Heart right ventricle (tissue), 16 donors: ENCODE data around the gene DLL4. TPM values are rescaled to one million over a fixed set of nuclear protein-coding genes. Genes with fewer than 3 reads are reported as not detected.

Source experiments
- ATAC-seq, 8 donors: fragments of 200-7000 bp; cut with Tn5 transposase; one replicate each; pipeline ENCODE4 v1.9.1; 2020; ENCODE audit warnings: mild to moderate bottlenecking in 8 of 8, moderate library complexity in 8 of 8, moderate number of reproducible peaks in 1 of 8
- DNase-seq, 2 donors: peaks; one replicate each; pipeline ENCODE4 v3.0.0-alpha.2; 2020
- H3K27ac ChIP-seq, 10 donors: fragments of 200-600 bp; sonication (generic) in 2 of 10; one replicate each; pipeline versions ENCODE4 v1.5.0 to v1.8.0; 2020 to 2022; ENCODE audit warnings: mild to moderate bottlenecking in 3 of 10
- H3K27me3 ChIP-seq, 7 donors: fragments of 200-600 bp; one replicate each; pipeline ENCODE4 v1.8.0; 2021 to 2022; ENCODE audit warnings: mild to moderate bottlenecking in 2 of 7
- H3K36me3 ChIP-seq, 9 donors: fragments of 200-600 bp; sonication (generic) in 1 of 9; one replicate each; pipeline versions ENCODE4 v1.5.0 to v1.8.0; 2020 to 2022; ENCODE audit warnings: mild to moderate bottlenecking in 2 of 9
- H3K4me1 ChIP-seq, 9 donors: fragments of 200-600 bp; sonication (generic) in 1 of 9; one replicate each; pipeline versions ENCODE4 v1.5.0 to v1.8.0; 2020 to 2022; ENCODE audit warnings: mild to moderate bottlenecking in 4 of 9
- H3K4me3 ChIP-seq, 10 donors: fragments of 200-600 bp; sonication (generic) in 2 of 10; one replicate each; pipeline versions ENCODE4 v1.5.0 to v1.8.0; 2020 to 2022; ENCODE audit warnings: mild to moderate bottlenecking in 7 of 10, moderate library complexity in 2 of 10
- H3K9me3 ChIP-seq, 11 donors: fragments of 200-600 bp in 10 of 11; sonication (generic) in 2 of 11; one replicate each; pipeline versions ENCODE4 v1.5.0 to v1.8.0; 2013 to 2022; ENCODE audit warnings: mild to moderate bottlenecking in 2 of 11, control low read depth in 1 of 11, moderate library complexity in 1 of 11
- CTCF ChIP-seq, 9 donors: fragments of 200-600 bp; sonication (generic) in 2 of 9; IDR thresholded peaks; one replicate each; pipeline versions ENCODE4 v1.5.0 to v1.8.0; 2021 to 2022; ENCODE audit warnings: antibody characterized with exemption in 9 of 9, mild to moderate bottlenecking in 5 of 9, moderate library complexity in 1 of 9
- WGBS, 2 donors: extraction: QIAGEN DNeasy Blood & Tissue Kit; methylation state at CpG; one replicate each; pipeline ENCODE4 v1.1.7; 2013; ENCODE audit warnings: inconsistent platforms in 1 of 2; 5-methylcytosine and 5-hydroxymethylcytosine counted together
- intact Hi-C, 10 donors: fragments of 100-400 bp; cut with DNase I; formaldehyde crosslinking; loops; one replicate each; pipeline versions ENCODE4 v1.11.1 to v1.14.2; 2022
- polyA plus RNA-seq, 2 donors: library from polyadenylated mRNA; stranded (reverse); fragments of 200-250 nt; gene quantifications; one replicate each; pipeline ENCODE4 v1.2.3, GENCODE V29; 2013
- total RNA-seq, 10 donors: library from RNA; stranded (reverse); fragmentation: NEBNext Ultra II Directional in 3 of 10; extraction: Animal tissue kit (Norgen Biotek cat#: 25700) in 3 of 10; gene quantifications; one replicate each; pipeline versions ENCODE4 v1.2.1 to v1.2.4, GENCODE V29; 2021 to 2023
- donor health status: Arrhythmogenic right ventricular cardiomyopathy.
- donor health status: ischemic (EF 13 %, LVEDD 7.1; RV severe dilation, severe dysfunction).
- donor health status: healthy with polysubstance abuse.
- donor health status: DM: no; HTN: yes; CAD: no.
- donor health status: DM: no; HTN: no; CAD: no.
- donor health status: ischemic (EF 25% LVEDD 6.9; RV normal size, moderate dysfunction).
- donor health status: ischemic (EF 25% LVEDD 5.7; RV mildly dilated, moderate dysfunction).
- donor health status: healthy.
- donor health status: DM: yes; HTN: yes; CAD: no.
- donor health status: Ischemic cardiomyopathy.
- donor health status: ischemic (EF 35%, LVEDD 5.7; RV mildly dilated, moderate dysfunction).
- donor health status: nonischemic (EF 11% LVEDD 7.7; RV severe dilation, severe dysfunction).
- donor health status: DM: yes; HTN: yes; CAD: no.
- donor health status: PGD.
- donor health status: ischemic (EF 29% LVEDD 5.4; RV normal size, mild dysfunction).
- donor health status: nonischemic (EF 23%, LVEDD 6.1; RV moderate dilation, normal function).

Gene DLL4
- total and polyA plus RNA-seq, 12 donors, result 6.5 to 24.8 (median 14.0) TPM

GRCh38 chr15:40957581-40958051 lies 28.5 kb downstream of the DLL4 start:
- H3K4me3 ChIP-seq, result no peak overlapping the region
- H3K4me1 ChIP-seq, result peaks cover 4 to 57% (median 22%) of the 10 kb centered on the region in 9 donors
- DNase-seq (peak; percentile 69 to 73), ATAC-seq (peak; percentile 20 to 74 (median 55))
- intact Hi-C loops, result no loop called here
- 65 to 68% methylated on average over 9 of the region's 9 CpGs for WGBS, 2 donors
- no peaks in the 10 kb centered on the region for H3K27me3 ChIP-seq
- H3K27ac ChIP-seq, result peak overlapping the region in 6 of 10 donors; percentile 51 to 86 (median 79)
- TF ChIP-seq CTCF (IDR thresholded peaks at IDR 0.05), result no peak
- no peaks in the 10 kb centered on the region for H3K9me3 ChIP-seq
- no peaks in the 10 kb centered on the region for H3K36me3 ChIP-seq

GRCh38 chr15:40958146-40958545 lies 29.0 kb downstream of the DLL4 start:
- intact Hi-C loops, result no loop called here
- ATAC-seq (peak in 1 of 8 donors; percentile 10), DNase-seq (no peak)
- H3K27me3 ChIP-seq, result no peaks in the 10 kb centered on the region
- H3K4me3 ChIP-seq, result no peak overlapping the region
- H3K27ac ChIP-seq, result peak overlapping the region in 3 of 10 donors; percentile 28 to 86 (median 29)
- WGBS, 2 donors, result 78 to 88% methylated on average over 6 of the region's 6 CpGs
- H3K9me3 ChIP-seq, result no peaks in the 10 kb centered on the region
- peaks cover 4 to 53% (median 22%) of the 10 kb centered on the region in 9 donors for H3K4me1 ChIP-seq
- H3K36me3 ChIP-seq, result no peaks in the 10 kb centered on the region
- no peak for TF ChIP-seq CTCF (IDR thresholded peaks at IDR 0.05)

GRCh38 chr15:40958723-40959122 lies 29.6 kb downstream of the DLL4 start:
- DNase-seq, result no peak

GRCh38 chr15:40959331-40960141 lies 30.4 kb downstream of the DLL4 start:
- no peak for DNase-seq
- Histone ChIP-seq H3K9me3 (no peaks in the 10 kb centered on the region), H3K36me3 (no peaks in the 10 kb centered on the region), H3K27me3 (no peaks in the 10 kb centered on the region), H3K4me1 (peaks cover 0 to 40% (median 16%) of the 10 kb centered on the region in 9 donors), H3K27ac (no peak overlapping the region), H3K4me3 (no peak overlapping the region)
- no peak for ATAC-seq
- 84 to 87% methylated on average over 22 of the region's 22 CpGs for WGBS, 2 donors
- intact Hi-C loops, result no loop called here
- no peak for TF ChIP-seq CTCF (IDR thresholded peaks at IDR 0.05)

More at GRCh38 chr15:40958723-40959122, 29.6 kb downstream of the DLL4 start:
- ATAC-seq, result no peak
- no peak for TF ChIP-seq CTCF (IDR thresholded peaks at IDR 0.05)
- no peaks in the 10 kb centered on the region for H3K36me3 ChIP-seq
- WGBS, 2 donors, result 88 to 95% methylated on average over 8 of the region's 8 CpGs
- no peak overlapping the region for H3K27ac ChIP-seq
- no peaks in the 10 kb centered on the region for H3K27me3 ChIP-seq
- no peaks in the 10 kb centered on the region for H3K9me3 ChIP-seq
- intact Hi-C loops, result no loop called here
- H3K4me3 ChIP-seq, result no peak overlapping the region
- peaks cover 4 to 48% (median 19%) of the 10 kb centered on the region in 9 donors for H3K4me1 ChIP-seq
